ENCODE data around the gene PNMT. TPM values are rescaled to one million over a fixed set of nuclear protein-coding genes. Genes with fewer than 3 reads are reported as not detected.

Gene PNMT
- total and polyA plus RNA-seq, 2 of the 8 experiments (the other 6 are each of a cell fraction or from before 2014, with no cell fraction given): 5.6 to 10.9 TPM

GRCh38 chr17:39687101-39687545 lies 18.9 kb downstream of the PNMT start:
- Histone ChIP-seq H3K4me3 (ENCODE audit: extremely low read depth in 1 of 4, insufficient read depth in 2 of 4, low read depth in 3 of 4, low read length in 4 of 4) (peak overlapping the region; percentile 75 to 84 (median 80); a peak in 7 of 8 replicates), H2BK20ac (ENCODE audit: low read length) (peak overlapping the region; percentile 82; the same call in 1 of the 2 replicates), H3K27me3 (replicated peaks in 1 of 4; ENCODE audit: control insufficient read depth in 3 of 4, extremely low read depth in 1 of 4, insufficient read depth in 3 of 4, low read length in 3 of 4) (no peaks in the 10 kb centered on the region), H3K27ac (ENCODE audit: low read depth, low read length) (no peak overlapping the region), H3K14ac (ENCODE audit: insufficient read length) (no peak overlapping the region), H3K56ac (replicated peaks; ENCODE audit: insufficient read length, low read depth, low read length) (no peak overlapping the region), H3K4me1 (replicated peaks in 1 of 4; ENCODE audit: control insufficient read depth in 3 of 4, insufficient read depth in 4 of 4, low read length in 3 of 4) (peaks cover 0 to 13% (median 3%) of the 10 kb centered on the region in 4 experiments), H2BK5ac (ENCODE audit: low read depth, low read length) (peak overlapping the region; percentile 99; the same call in 1 of the 2 replicates), H4K5ac (ENCODE audit: insufficient read length, low read depth, low read length) (peak overlapping the region; percentile 79), H2BK12ac (ENCODE audit: low read depth, low read length) (no peak overlapping the region), H3K23me2 (ENCODE audit: low read depth, low read length) (peaks cover 12% of the 10 kb centered on the region), H3K36me3 (ENCODE audit: control insufficient read depth in 2 of 4, insufficient read depth in 4 of 4, low read length in 3 of 4) (peaks cover 0 to 3% (median 0%) of the 10 kb centered on the region in 4 experiments; a peak in 1 of 8 replicates), H4K91ac (replicated peaks; ENCODE audit: insufficient read length, low read length) (peak overlapping the region; percentile 58), H3K9ac (replicated peaks in 1 of 4; ENCODE audit: extremely low read depth in 1 of 4, low read depth in 3 of 4, low read length in 3 of 4) (no peak overlapping the region), H3K23ac (ENCODE audit: insufficient read length) (no peak overlapping the region), H3K4ac (replicated peaks; ENCODE audit: insufficient read length, low read depth, low read length) (peak overlapping the region; percentile 9), H2AK5ac (ENCODE audit: low read depth, low read length) (no peak overlapping the region; the same call in 1 of the 2 replicates), H3K18ac (ENCODE audit: extremely low read depth, low read length) (peak overlapping the region; percentile 36; the same call in 1 of the 2 replicates), H4K8ac (ENCODE audit: extremely low read depth, insufficient read depth, low read length) (no peak overlapping the region), H2AFZ (ENCODE audit: low read length) (no peak overlapping the region), H3K4me2 (ENCODE audit: insufficient read depth in 1 of 2, low read depth in 2 of 2, low read length in 2 of 2) (peak overlapping the region; percentile 93 to 98), H3K79me1 (ENCODE audit: low read depth, low read length) (0 out of 2 replicates have a peak, but pooled peaks cover 2% of the 10 kb centered on the region), H4K20me1 (replicated peaks in 1 of 2; ENCODE audit: control insufficient read depth in 1 of 2, insufficient read depth in 2 of 2, low read length in 2 of 2) (no peaks in the 10 kb centered on the region), H3K79me2 (ENCODE audit: control insufficient read depth in 1 of 2, insufficient read depth in 2 of 2, low read length in 2 of 2) (peaks cover 0 to 4% of the 10 kb centered on the region in 2 experiments; a peak in 1 of 4 replicates), H2BK15ac (ENCODE audit: low read length) (no peak overlapping the region), H3K9me3 (ENCODE audit: insufficient read depth in 2 of 2, low read depth in 1 of 2, low read length in 1 of 2) (no peaks in the 10 kb centered on the region), H2BK120ac (replicated peaks; ENCODE audit: low read depth, low read length) (no peak overlapping the region)
- DNase-seq (ENCODE audit: low read depth in 1 of 2, low spot score in 2 of 2) (no peak), FAIRE-seq (no peak)
- POLR2A ChIA-PET (ENCODE audit: partially characterized antibody): interaction anchor here (1.1 to 38.1 kb wide), 6 partner anchors 4 to 65 kb away, joined by 5 to 708 read pairs (median 11); partner anchors contain the start of genes ERBB2, PGAP3, PNMT and TCAP
- CTCF ChIA-PET (ENCODE audit: partially characterized antibody): interaction anchor here (0.5 to 52.4 kb wide), 7 partner anchors 9 to 562 kb away, joined by 3 to 1885 read pairs (median 8); partner anchors contain the start of genes ERBB2, MIEN1, PNMT and PPP1R1B
- WGBS, 2 experiments (ENCODE audit: extremely low coverage in 1 of 2, insufficient coverage in 1 of 2, insufficient read length in 1 of 2, insufficient replicate concordance in 2 of 2, low coverage in 1 of 2, low lambda C conversion rate in 2 of 2, missing lambda C conversion rate in 1 of 2): 67% methylated on average over 6 of the region's 6 CpGs; no CpG with 5 or more reads in 1 of the 2 experiments
- no peak for TF ChIP-seq TBP (IDR thresholded peaks at IDR 0.05; ENCODE audit: low read depth, low read length)
- TF ChIP-seq PHF8 (conservative IDR thresholded peaks at IDR 0.05; ENCODE audit: low read depth, low read length): no peak
- no peak for TF ChIP-seq SP2 (IDR thresholded peaks at IDR 0.05; ENCODE audit: low read length)
- no peak for TF ChIP-seq TAF1 (IDR thresholded peaks at IDR 0.05; ENCODE audit: low read depth, low read length)
- no peak for TF ChIP-seq EGR1 (IDR thresholded peaks at IDR 0.05; ENCODE audit: borderline replicate concordance, low read depth, low read length)
- TF ChIP-seq TAF7 (optimal IDR thresholded peaks at IDR 0.05; ENCODE audit: borderline replicate concordance, low read depth, low read length): no peak
- no peak for TF ChIP-seq MAX (IDR thresholded peaks at IDR 0.05)
- no peak for TF ChIP-seq JUN (IDR thresholded peaks at IDR 0.05; ENCODE audit: low read depth, low read length)
- TF ChIP-seq ATF3 (IDR thresholded peaks at IDR 0.05; ENCODE audit: insufficient read depth, low read depth, low read length): no peak
- TF ChIP-seq POLR2A (IDR thresholded peaks at IDR 0.05; ENCODE audit: control extremely low read depth in 1 of 2, low read depth in 2 of 2, low read length in 2 of 2): no peak
- no peak for TF ChIP-seq RBBP5 (IDR thresholded peaks at IDR 0.05; ENCODE audit: borderline replicate concordance, low read depth, low read length)
